ENCODE data around the gene CDK16.

CDK16 gene

GRCh38 chrX:47218280-47218919, at the start of gene CDK16:
TSS of gene CDK16 (plus strand) at chrX:47218681. CDS start at chrX:47223558, 4,877 bp downstream.
- FAIRE-seq = no peak
- peak; percentile 57 for DNase-seq (ENCODE audit: extremely low spot score, insufficient read length, low read depth)

GRCh38 chrX:47169273-47169672, 49.2 kb upstream of the CDK16 start:
- no peak for FAIRE-seq
- DNase-seq (ENCODE audit: extremely low spot score, insufficient read length, low read depth) = no peak

GRCh38 chrX:47169726-47170515, 48.6 kb upstream of the CDK16 start:
- no peak for FAIRE-seq
- DNase-seq (ENCODE audit: extremely low spot score, insufficient read length, low read depth) = no peak

GRCh38 chrX:47170861-47171692, 47.4 kb upstream of the CDK16 start:
- FAIRE-seq (no peak), DNase-seq (ENCODE audit: extremely low spot score, insufficient read length, low read depth) (no peak)

- no peak for DNase-seq (ENCODE audit: extremely low spot score, insufficient read length, low read depth)
- FAIRE-seq = no peak
Observed at GRCh38 chrX:47171996-47172395, 46.5 kb upstream of the CDK16 start.

- no peak for FAIRE-seq
Observed at GRCh38 chrX:47172549-47172948, 45.9 kb upstream of the CDK16 start.

GRCh38 chrX:47172971-47173792, 45.3 kb upstream of the CDK16 start:
- DNase-seq (ENCODE audit: extremely low spot score, insufficient read length, low read depth) (no peak), FAIRE-seq (no peak)

More at GRCh38 chrX:47172549-47172948, 45.9 kb upstream of the CDK16 start:
- DNase-seq (ENCODE audit: extremely low spot score, insufficient read length, low read depth) = no peak

- DNase-seq (ENCODE audit: extremely low spot score, insufficient read length, low read depth) = no peak
- FAIRE-seq = no peak
Observed at GRCh38 chrX:47174376-47174775, 44.1 kb upstream of the CDK16 start.

- no peak for FAIRE-seq
- DNase-seq (ENCODE audit: extremely low spot score, insufficient read length, low read depth) = no peak
Observed at GRCh38 chrX:47174846-47175587, 43.5 kb upstream of the CDK16 start.

- FAIRE-seq (no peak), DNase-seq (ENCODE audit: extremely low spot score, insufficient read length, low read depth) (no peak)
Observed at GRCh38 chrX:47175588-47175980, 42.9 kb upstream of the CDK16 start.

- DNase-seq (ENCODE audit: extremely low spot score, insufficient read length, low read depth) (no peak), FAIRE-seq (no peak)
Observed at GRCh38 chrX:47176101-47176740, 42.3 kb upstream of the CDK16 start.

- no peak for DNase-seq (ENCODE audit: extremely low spot score, insufficient read length, low read depth)
- FAIRE-seq = no peak
Observed at GRCh38 chrX:47177079-47177478, 41.4 kb upstream of the CDK16 start.

- FAIRE-seq (no peak), DNase-seq (ENCODE audit: extremely low spot score, insufficient read length, low read depth) (no peak)
Observed at GRCh38 chrX:47178337-47178736, 40.1 kb upstream of the CDK16 start.

- FAIRE-seq = no peak
- DNase-seq (ENCODE audit: extremely low spot score, insufficient read length, low read depth) = no peak
Observed at GRCh38 chrX:47179221-47179927, 39.1 kb upstream of the CDK16 start.

- FAIRE-seq (no peak), DNase-seq (ENCODE audit: extremely low spot score, insufficient read length, low read depth) (no peak)
Observed at GRCh38 chrX:47179928-47180255, 38.6 kb upstream of the CDK16 start.

- FAIRE-seq = no peak
- no peak for DNase-seq (ENCODE audit: extremely low spot score, insufficient read length, low read depth)
Observed at GRCh38 chrX:47180346-47180745, 38.1 kb upstream of the CDK16 start.

- DNase-seq (ENCODE audit: extremely low spot score, insufficient read length, low read depth) = no peak
- no peak for FAIRE-seq
Observed at GRCh38 chrX:47181301-47181700, 37.2 kb upstream of the CDK16 start.

GRCh38 chrX:47182106-47182700, 36.3 kb upstream of the CDK16 start:
- FAIRE-seq = no peak
- DNase-seq (ENCODE audit: extremely low spot score, insufficient read length, low read depth) = no peak

Data from GM18507 (cell line).